ENCODE measurements around the gene DNAJC1.

DNA sequence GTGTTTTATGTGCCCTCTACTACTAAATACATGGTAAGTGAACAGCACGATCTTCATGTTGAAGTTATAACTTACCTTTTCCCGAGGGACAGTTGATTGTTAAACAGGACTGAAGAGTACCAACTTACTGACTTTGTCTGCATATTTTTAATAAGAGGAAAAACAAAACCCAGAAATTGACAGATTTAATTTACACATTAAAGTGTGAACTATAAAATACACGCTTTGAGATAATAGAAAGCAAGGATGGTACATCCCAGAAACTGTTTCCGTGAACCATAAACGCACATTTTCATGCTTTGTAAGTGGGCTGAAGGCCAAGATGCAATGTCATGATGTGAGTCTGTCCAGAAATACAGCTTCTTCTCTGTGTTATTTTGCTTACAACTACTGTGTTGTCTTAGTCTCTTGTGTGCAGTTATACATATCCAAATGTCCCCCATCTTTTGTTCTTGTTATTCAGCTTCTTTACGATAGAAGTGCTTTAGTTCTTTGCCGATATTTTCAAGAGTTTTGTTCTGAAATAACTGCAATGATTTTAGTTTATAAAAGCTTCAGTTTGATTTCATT lies 279.4 kb downstream of the DNAJC1 start:
- no peak for TF ChIP-seq POLR2A (IDR thresholded peaks at IDR 0.05; ENCODE audit: low read depth, low read length)
- no peak for TF ChIP-seq POU2F2 (IDR thresholded peaks at IDR 0.05; ENCODE audit: low read depth, low read length)
- TF ChIP-seq POLR2AphosphoS5 (IDR thresholded peaks at IDR 0.05; ENCODE audit: low read depth, low read length), result no peak
- TF ChIP-seq PAX5 (IDR thresholded peaks at IDR 0.05; ENCODE audit: insufficient read depth, low read length, severe bottlenecking), result no peak
- TF ChIP-seq TAF1 (IDR thresholded peaks at IDR 0.05; ENCODE audit: low read depth, low read length), result no peak
- no peak for TF ChIP-seq SPI1 (IDR thresholded peaks at IDR 0.05; ENCODE audit: low read depth, low read length)

Data from GM12891 (cell line).